ENCODE results near the gene TUBA1C. TPM values are rescaled to one million over a fixed set of nuclear protein-coding genes. Genes with fewer than 3 reads are reported as not detected.
A peak's percentile ranks its signal among the peaks of the same experiment; 100 is the strongest.
"Not testable (repeated sequence)": the region's sequence is repeated elsewhere in the genome, so short reads cannot be mapped to it uniquely, and the experiment has no call there.

The TUBA1C gene
- total RNA-seq, 1 experiment from 2014 or later, result 132 TPM

GRCh38 chr12:49260166-49260565 lies 4.7 kb upstream of the TUBA1C start:
- Histone ChIP-seq H4K20me1 (ENCODE audit: insufficient read depth, low read depth, low read length) (no peaks in the 10 kb centered on the region), H3K79me2 (ENCODE audit: low read length) (peaks cover 2% of the 10 kb centered on the region), H3K9me3 (ENCODE audit: low read length) (no peaks in the 10 kb centered on the region), H3K4me2 (ENCODE audit: low read depth, low read length, poor library complexity, severe bottlenecking) (no peak overlapping the region), H3K4me3 (ENCODE audit: low read length) (no peak overlapping the region), H3K27me3 (ENCODE audit: low read length) (no peaks in the 10 kb centered on the region), H3K9me2 (replicated peaks; ENCODE audit: insufficient read depth, low read length) (no peaks in the 10 kb centered on the region), H2AFZ (ENCODE audit: low read length) (no peak overlapping the region), H3K27ac (ENCODE audit: low read length) (no peak overlapping the region), H3K36me3 (ENCODE audit: insufficient read depth, low read length) (no peaks in the 10 kb centered on the region), H3K9ac (ENCODE audit: low read length) (no peak overlapping the region), H3K4me1 (ENCODE audit: low read length) (peaks cover 11% of the 10 kb centered on the region)
- DNase-seq, result no peak

GRCh38 chr12:49260571-49261363 lies 4.1 kb upstream of the TUBA1C start:
- no peak overlapping the region for H2AFZ ChIP-seq (ENCODE audit: low read length)
- H3K9me2 ChIP-seq (replicated peaks; ENCODE audit: insufficient read depth, low read length), result no peaks in the 10 kb centered on the region
- no peak overlapping the region for H3K9ac ChIP-seq (ENCODE audit: low read length)
- H4K20me1 ChIP-seq (ENCODE audit: insufficient read depth, low read depth, low read length), result no peaks in the 10 kb centered on the region
- H3K4me2 ChIP-seq (ENCODE audit: low read depth, low read length, poor library complexity, severe bottlenecking), result no peak overlapping the region
- peaks cover 13% of the 10 kb centered on the region for H3K4me1 ChIP-seq (ENCODE audit: low read length)
- no peak overlapping the region for H3K27ac ChIP-seq (ENCODE audit: low read length)
- no peaks in the 10 kb centered on the region for H3K36me3 ChIP-seq (ENCODE audit: insufficient read depth, low read length)
- no peaks in the 10 kb centered on the region for H3K9me3 ChIP-seq (ENCODE audit: low read length)
- no peak overlapping the region for H3K4me3 ChIP-seq (ENCODE audit: low read length)
- DNase-seq, result no peak
- no peaks in the 10 kb centered on the region for H3K27me3 ChIP-seq (ENCODE audit: low read length)
- H3K79me2 ChIP-seq (ENCODE audit: low read length), result peaks cover 8% of the 10 kb centered on the region

GRCh38 chr12:49261721-49262120 lies 3.2 kb upstream of the TUBA1C start:
- Histone ChIP-seq H3K9me2 (replicated peaks; ENCODE audit: insufficient read depth, low read length) (no peaks in the 10 kb centered on the region), H3K27me3 (ENCODE audit: low read length) (no peaks in the 10 kb centered on the region), H3K79me2 (ENCODE audit: low read length) (peaks cover 18% of the 10 kb centered on the region), H3K27ac (ENCODE audit: low read length) (no peak overlapping the region), H4K20me1 (ENCODE audit: insufficient read depth, low read depth, low read length) (peaks cover 5% of the 10 kb centered on the region), H3K4me1 (ENCODE audit: low read length) (peaks cover 22% of the 10 kb centered on the region), H3K4me3 (ENCODE audit: low read length) (no peak overlapping the region), H3K9me3 (ENCODE audit: low read length) (no peaks in the 10 kb centered on the region), H2AFZ (ENCODE audit: low read length) (no peak overlapping the region), H3K4me2 (ENCODE audit: low read depth, low read length, poor library complexity, severe bottlenecking) (no peak overlapping the region), H3K36me3 (ENCODE audit: insufficient read depth, low read length) (peaks cover 4% of the 10 kb centered on the region; the same call in 1 of the 2 replicates), H3K9ac (ENCODE audit: low read length) (no peak overlapping the region)
- DNase-seq, result no peak

GRCh38 chr12:49263400-49263763 lies 1.5 kb upstream of the TUBA1C start:
- peaks cover 15% of the 10 kb centered on the region; the same call in 1 of the 2 replicates for H3K36me3 ChIP-seq (ENCODE audit: insufficient read depth, low read length)
- H3K79me2 ChIP-seq (ENCODE audit: low read length), result peaks cover 32% of the 10 kb centered on the region
- peaks cover 17% of the 10 kb centered on the region for H4K20me1 ChIP-seq (ENCODE audit: insufficient read depth, low read depth, low read length)
- peaks cover 26% of the 10 kb centered on the region for H3K4me1 ChIP-seq (ENCODE audit: low read length)
- no peak overlapping the region for H2AFZ ChIP-seq (ENCODE audit: low read length)
- no peak overlapping the region for H3K27ac ChIP-seq (ENCODE audit: low read length)
- H3K9ac ChIP-seq (ENCODE audit: low read length), result no peak overlapping the region
- H3K4me2 ChIP-seq (ENCODE audit: low read depth, low read length, poor library complexity, severe bottlenecking), result peak overlapping the region; percentile 81
- peak overlapping the region; percentile 95; the same call in 1 of the 2 replicates for H3K4me3 ChIP-seq (ENCODE audit: low read length)
- H3K9me2 ChIP-seq (replicated peaks; ENCODE audit: insufficient read depth, low read length), result no peaks in the 10 kb centered on the region
- no peaks in the 10 kb centered on the region for H3K27me3 ChIP-seq (ENCODE audit: low read length)
- no peak for DNase-seq
- H3K9me3 ChIP-seq (ENCODE audit: low read length), result no peaks in the 10 kb centered on the region

GRCh38 chr12:49264466-49264872 lies 413 bp upstream of the TUBA1C start:
- Histone ChIP-seq H4K20me1 (ENCODE audit: insufficient read depth, low read depth, low read length) (peaks cover 22% of the 10 kb centered on the region), H3K27me3 (ENCODE audit: low read length) (no peaks in the 10 kb centered on the region), H2AFZ (ENCODE audit: low read length) (peak overlapping the region; percentile 92), H3K9me2 (replicated peaks; ENCODE audit: insufficient read depth, low read length) (no peaks in the 10 kb centered on the region), H3K4me1 (ENCODE audit: low read length) (peaks cover 26% of the 10 kb centered on the region), H3K36me3 (ENCODE audit: insufficient read depth, low read length) (peaks cover 20% of the 10 kb centered on the region), H3K79me2 (ENCODE audit: low read length) (peaks cover 37% of the 10 kb centered on the region), H3K4me3 (ENCODE audit: low read length) (peak overlapping the region; percentile 95), H3K9me3 (ENCODE audit: low read length) (no peaks in the 10 kb centered on the region), H3K4me2 (ENCODE audit: low read depth, low read length, poor library complexity, severe bottlenecking) (peak overlapping the region; percentile 81), H3K9ac (ENCODE audit: low read length) (peak overlapping the region; percentile 98), H3K27ac (ENCODE audit: low read length) (peak overlapping the region; percentile 21; the same call in 1 of the 2 replicates)
- peak; percentile 69 for DNase-seq

- Histone ChIP-seq H3K36me3 (ENCODE audit: insufficient read depth, low read length) (peaks cover 25% of the 10 kb centered on the region), H3K4me1 (ENCODE audit: low read length) (peaks cover 17% of the 10 kb centered on the region), H3K79me2 (ENCODE audit: low read length) (peaks cover 37% of the 10 kb centered on the region), H4K20me1 (ENCODE audit: insufficient read depth, low read depth, low read length) (peaks cover 22% of the 10 kb centered on the region)
- not testable (repeated sequence) for H3K27ac ChIP-seq (ENCODE audit: low read length); H3K4me2 ChIP-seq (ENCODE audit: low read depth, low read length, poor library complexity, severe bottlenecking); DNase-seq; H3K9me2 ChIP-seq (replicated peaks; ENCODE audit: insufficient read depth, low read length); H3K27me3 ChIP-seq (ENCODE audit: low read length); H3K4me3 ChIP-seq (ENCODE audit: low read length); H2AFZ ChIP-seq (ENCODE audit: low read length); H3K9ac ChIP-seq (ENCODE audit: low read length); H3K9me3 ChIP-seq (ENCODE audit: low read length)
These were observed 4.3 kb downstream of the TUBA1C start for GRCh38 chr12:49269191-49269590.

- H3K9ac ChIP-seq (ENCODE audit: low read length), result no peak overlapping the region
- H3K36me3 ChIP-seq (ENCODE audit: insufficient read depth, low read length), result peaks cover 11% of the 10 kb centered on the region
- no peak for DNase-seq
- H3K27me3 ChIP-seq (ENCODE audit: low read length), result no peaks in the 10 kb centered on the region
- H4K20me1 ChIP-seq (ENCODE audit: insufficient read depth, low read depth, low read length), result peaks cover 6% of the 10 kb centered on the region; the same call in 1 of the 2 replicates
- H3K4me1 ChIP-seq (ENCODE audit: low read length), result no peaks in the 10 kb centered on the region
- H3K4me2 ChIP-seq (ENCODE audit: low read depth, low read length, poor library complexity, severe bottlenecking), result no peak overlapping the region
- H3K9me2 ChIP-seq (replicated peaks; ENCODE audit: insufficient read depth, low read length), result no peaks in the 10 kb centered on the region
- H3K27ac ChIP-seq (ENCODE audit: low read length), result no peak overlapping the region
- H3K79me2 ChIP-seq (ENCODE audit: low read length), result peaks cover 6% of the 10 kb centered on the region
- no peak overlapping the region for H3K4me3 ChIP-seq (ENCODE audit: low read length)
- no peak overlapping the region for H2AFZ ChIP-seq (ENCODE audit: low read length)
- H3K9me3 ChIP-seq (ENCODE audit: low read length), result no peaks in the 10 kb centered on the region
These were observed 8.2 kb downstream of the TUBA1C start for GRCh38 chr12:49272790-49273725.

Measured in Karpas-422 (cell line).